GM12801 (cell line): ENCODE results near the gene ZRANB1.

Experiments
- CTCF ChIP-seq: IDR thresholded peaks from one replicate; pipeline ENCODE4 v1.5.1; 2011; ENCODE audit warnings: control low read depth; ENCODE audit not compliant: insufficient read length; ENCODE audit errors: extremely low read depth

Gene ZRANB1

DNA sequence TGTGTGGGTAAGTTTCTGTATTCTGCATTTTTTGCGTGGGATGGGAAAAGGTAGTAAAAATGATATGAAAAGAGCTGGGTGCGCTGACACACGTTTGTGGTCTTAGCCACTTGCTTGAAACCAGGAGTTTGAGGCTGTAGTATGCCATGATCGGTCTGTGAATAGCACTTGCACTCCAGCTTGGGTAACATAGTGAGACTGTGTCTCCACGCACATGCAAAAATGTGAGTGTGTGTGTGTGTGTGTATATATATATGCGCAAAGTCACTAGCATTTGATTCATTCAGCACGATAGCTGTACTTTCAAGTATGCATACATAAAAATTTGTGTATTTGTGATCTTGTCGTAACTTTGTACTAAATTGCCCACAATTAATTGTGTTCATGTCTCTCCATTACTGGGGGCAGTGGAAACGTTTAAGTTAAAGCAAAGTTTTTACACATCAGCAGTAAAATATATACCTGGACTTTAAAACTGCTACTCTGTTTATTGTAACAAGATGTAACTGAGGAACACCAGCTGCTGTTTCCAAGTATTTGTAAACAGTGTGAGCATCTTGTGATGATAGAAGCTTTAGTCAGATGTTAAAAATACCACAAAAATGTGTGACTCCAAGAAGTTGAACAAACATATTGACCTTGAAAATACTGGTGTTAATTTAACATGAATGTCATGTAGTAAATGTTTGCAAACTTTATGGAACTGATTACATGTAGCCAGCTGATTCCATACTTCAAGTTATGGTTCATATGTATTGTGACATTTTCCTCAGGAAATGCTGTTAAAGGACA, 1.6 kb downstream of the ZRANB1 start:
- TF ChIP-seq CTCF = no peak

DNA sequence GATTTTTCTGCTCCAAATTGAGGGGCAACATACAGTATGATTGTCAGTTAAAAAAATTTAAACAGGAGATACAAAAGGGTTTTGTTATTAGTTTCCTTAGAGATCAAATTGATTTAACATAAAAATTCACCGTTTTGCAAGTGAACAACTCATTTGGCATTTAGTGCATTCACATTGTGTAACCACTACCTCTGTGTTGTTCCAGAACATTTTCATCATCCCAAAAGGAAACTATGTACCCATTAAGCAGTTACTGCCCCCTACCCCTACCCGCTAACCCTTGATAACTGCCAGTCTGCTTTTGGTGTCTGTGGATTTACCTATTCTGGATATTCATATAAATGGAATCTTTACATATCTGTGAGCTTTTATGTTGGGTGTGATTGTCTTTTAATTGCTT, 3.1 kb downstream of the ZRANB1 start:
- TF ChIP-seq CTCF = no peak

DNA sequence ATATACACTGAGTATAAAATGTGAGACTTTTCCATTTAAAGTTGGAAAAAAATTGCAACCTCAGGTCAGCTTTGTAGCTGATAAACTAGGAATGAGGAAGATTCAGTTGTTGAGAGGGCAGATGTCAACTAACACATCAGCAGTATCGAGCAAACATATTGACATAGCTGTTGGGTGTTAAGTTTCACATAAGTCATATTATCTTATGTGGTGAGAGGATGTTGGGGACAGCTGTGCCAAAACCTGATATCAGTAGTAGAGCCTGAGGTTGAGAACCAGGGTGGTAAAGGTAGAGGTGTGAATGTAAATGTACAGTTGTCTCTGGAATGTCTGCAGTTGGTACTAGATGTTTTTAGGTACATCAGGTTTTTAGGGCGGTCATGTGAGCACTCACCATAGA, 5.0 kb downstream of the ZRANB1 start:
- no peak for TF ChIP-seq CTCF

GRCh38 chr10:124949543-124949942, 7.6 kb downstream of the ZRANB1 start:
- no peak for TF ChIP-seq CTCF

GRCh38 chr10:124952123-124952522, 10.2 kb downstream of the ZRANB1 start:
- TF ChIP-seq CTCF = no peak

- TF ChIP-seq CTCF = no peak
Observed at GRCh38 chr10:124953421-124953820, 11.5 kb downstream of the ZRANB1 start.

DNA sequence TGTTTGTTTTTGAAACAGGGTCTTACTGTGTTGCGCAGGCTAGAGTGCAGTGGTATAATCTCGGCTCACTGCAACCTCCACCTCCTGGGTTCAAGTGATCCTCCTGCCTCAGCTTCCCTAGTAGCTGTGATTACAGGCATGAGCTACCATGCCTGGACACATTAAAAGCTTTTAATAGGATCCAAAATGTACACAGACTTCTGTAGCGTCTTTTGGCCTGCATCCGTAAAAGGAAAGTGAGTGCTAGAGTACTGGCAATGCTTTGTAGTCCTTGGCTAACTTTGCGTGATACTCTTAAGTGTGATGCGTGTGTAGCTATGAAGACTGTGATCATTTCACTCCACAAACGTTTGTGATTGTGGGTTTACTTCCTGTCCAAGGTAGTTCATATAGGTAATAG, 13.3 kb downstream of the ZRANB1 start:
- TF ChIP-seq CTCF = no peak
